ENCODE data around the gene MARCHF6. TPM values are rescaled to one million over a fixed set of nuclear protein-coding genes. Genes with fewer than 3 reads are reported as not detected.

MARCHF6 gene
- total and polyA plus RNA-seq, 2 donors (not counting 1 experiment from before 2014, with no cell fraction given): 69.0 to 201 TPM

DNA sequence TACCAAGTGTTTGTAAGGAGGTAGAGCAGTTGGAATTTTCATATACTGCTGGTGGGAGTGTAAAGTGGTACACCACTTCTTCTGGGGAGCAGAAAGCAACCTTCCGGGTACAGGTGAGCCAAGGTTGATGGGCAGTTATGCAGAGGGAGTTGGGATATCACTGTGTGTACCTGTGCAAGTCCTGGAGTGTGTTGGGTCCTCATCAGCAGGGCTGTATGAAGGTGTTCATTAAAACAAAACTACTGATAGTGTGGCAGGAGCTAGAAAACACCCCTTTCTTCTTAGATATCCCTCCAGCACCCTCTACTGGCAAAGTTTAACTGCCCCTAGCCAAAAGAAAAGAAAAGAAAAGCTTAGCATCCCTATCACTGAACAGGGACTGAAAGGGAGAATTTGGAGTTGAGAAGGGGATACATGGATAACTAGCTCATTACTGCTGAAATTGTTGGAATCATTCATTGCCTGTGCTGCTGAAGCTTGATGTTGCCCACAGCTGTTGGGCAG lies 10.7 kb downstream of the MARCHF6 start:
- Histone ChIP-seq H2AFZ (ENCODE audit: insufficient read depth, low read depth, low read length, poor library complexity, severe bottlenecking) (no peak overlapping the region), H3K4me3 (ENCODE audit: control extremely low read depth in 1 of 5, extremely low read depth in 1 of 5, insufficient read depth in 1 of 5, low read depth in 2 of 5, low read length in 4 of 5) (no peak overlapping the region), H3K27me3 (replicated peaks in 1 of 4; ENCODE audit: control extremely low read depth in 1 of 4, control insufficient read depth in 3 of 4, insufficient read depth in 4 of 4, low read length in 3 of 4) (no peaks in the 10 kb centered on the region), H3K4me1 (ENCODE audit: control insufficient read depth in 2 of 2, insufficient read depth in 2 of 2, low read length in 2 of 2) (peaks cover 42 to 45% of the 10 kb centered on the region in 2 donors), H3K79me2 (ENCODE audit: control insufficient read depth, insufficient read depth, low read length) (peaks cover 100% of the 10 kb centered on the region), H3K9ac (ENCODE audit: low read length) (no peak overlapping the region), H3K4me2 (replicated peaks; ENCODE audit: low read depth, low read length, poor library complexity, severe bottlenecking) (no peak overlapping the region), H3K27ac (ENCODE audit: low read length in 2 of 2) (no peak overlapping the region), H3K36me3 (replicated peaks in 1 of 2; ENCODE audit: control extremely low read depth in 1 of 2, control insufficient read depth in 1 of 2, extremely low read depth in 1 of 2, insufficient read depth in 2 of 2, low read length in 1 of 2) (peaks cover 0 to 3% of the 10 kb centered on the region in 2 experiments), H4K20me1 (ENCODE audit: control insufficient read depth, insufficient read depth, low read length, poor library complexity, severe bottlenecking) (peaks cover 97% of the 10 kb centered on the region), H3K9me3 (ENCODE audit: control extremely low read depth in 1 of 3, control insufficient read depth in 2 of 3, insufficient read depth in 1 of 3, low read length in 2 of 3) (no peaks in the 10 kb centered on the region)
- Mint-ChIP-seq H3K4me3 (no peak overlapping the region), H3K9me3 (ENCODE audit: insufficient read depth) (no peaks in the 10 kb centered on the region), H3K4me1 (peaks cover 79% of the 10 kb centered on the region), H3K27me3 (no peaks in the 10 kb centered on the region), H3K27ac (peak overlapping the region; percentile 53)
- intact Hi-C loops (cut with micrococcal nuclease): loop anchor here (2.0 kb wide), 1 partner anchor 79 kb away; no protein-coding TSS in a partner anchor
- ChIA-PET POLR2A (no interaction called here), CTCF (interaction anchor here (0.6 to 3.9 kb wide), 7 partner anchors 9 to 114 kb away, joined by 3 to 39 read pairs (median 6); partner anchors contain the start of genes CCT5 and MARCHF6)
- ATAC-seq (ENCODE audit: low read depth): no peak
- TF ChIP-seq, protein P1, sequence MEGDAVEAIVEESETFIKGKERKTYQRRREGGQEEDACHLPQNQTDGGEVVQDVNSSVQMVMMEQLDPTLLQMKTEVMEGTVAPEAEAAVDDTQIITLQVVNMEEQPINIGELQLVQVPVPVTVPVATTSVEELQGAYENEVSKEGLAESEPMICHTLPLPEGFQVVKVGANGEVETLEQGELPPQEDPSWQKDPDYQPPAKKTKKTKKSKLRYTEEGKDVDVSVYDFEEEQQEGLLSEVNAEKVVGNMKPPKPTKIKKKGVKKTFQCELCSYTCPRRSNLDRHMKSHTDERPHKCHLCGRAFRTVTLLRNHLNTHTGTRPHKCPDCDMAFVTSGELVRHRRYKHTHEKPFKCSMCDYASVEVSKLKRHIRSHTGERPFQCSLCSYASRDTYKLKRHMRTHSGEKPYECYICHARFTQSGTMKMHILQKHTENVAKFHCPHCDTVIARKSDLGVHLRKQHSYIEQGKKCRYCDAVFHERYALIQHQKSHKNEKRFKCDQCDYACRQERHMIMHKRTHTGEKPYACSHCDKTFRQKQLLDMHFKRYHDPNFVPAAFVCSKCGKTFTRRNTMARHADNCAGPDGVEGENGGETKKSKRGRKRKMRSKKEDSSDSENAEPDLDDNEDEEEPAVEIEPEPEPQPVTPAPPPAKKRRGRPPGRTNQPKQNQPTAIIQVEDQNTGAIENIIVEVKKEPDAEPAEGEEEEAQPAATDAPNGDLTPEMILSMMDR (IDR thresholded peaks at IDR 0.05): peak; percentile 55
- no peak for TF ChIP-seq EZH2 (IDR thresholded peaks at IDR 0.05; ENCODE audit: borderline replicate concordance, insufficient read depth, low read depth, low read length, poor library complexity, severe bottlenecking)
- 100% methylated on average over 1 of the region's 1 CpG for whole genome bisulfite sequencing (ENCODE audit: insufficient coverage)
- peak; percentile 46 for DNase-seq

DNA sequence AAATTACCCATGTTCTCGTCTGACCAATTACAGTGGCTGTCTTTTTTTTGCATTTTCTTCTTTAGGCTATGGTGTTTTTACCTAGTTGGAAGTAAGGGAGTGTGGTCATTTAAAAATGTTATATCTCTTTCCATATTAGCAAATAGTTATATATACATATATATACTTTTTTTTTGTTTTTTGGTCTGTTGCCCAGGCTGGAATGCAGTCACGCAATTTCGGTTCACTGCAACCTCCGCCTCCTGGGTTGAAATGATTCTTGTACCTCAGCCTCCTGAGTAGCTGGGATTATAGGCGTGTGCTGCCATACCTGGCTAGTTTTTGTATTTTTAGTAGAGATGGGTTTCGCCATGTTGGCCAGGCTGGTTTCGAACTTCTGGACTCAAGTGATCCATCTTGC lies 12.3 kb downstream of the MARCHF6 start:
- Histone ChIP-seq H3K4me1 (ENCODE audit: control insufficient read depth in 2 of 2, insufficient read depth in 2 of 2, low read length in 2 of 2) (peaks cover 34 to 41% of the 10 kb centered on the region in 2 donors), H3K4me3 (ENCODE audit: control extremely low read depth in 1 of 5, extremely low read depth in 1 of 5, insufficient read depth in 1 of 5, low read depth in 2 of 5, low read length in 4 of 5) (no peak overlapping the region), H3K4me2 (replicated peaks; ENCODE audit: low read depth, low read length, poor library complexity, severe bottlenecking) (no peak overlapping the region), H3K9ac (ENCODE audit: low read length) (no peak overlapping the region), H3K36me3 (replicated peaks in 1 of 2; ENCODE audit: control extremely low read depth in 1 of 2, control insufficient read depth in 1 of 2, extremely low read depth in 1 of 2, insufficient read depth in 2 of 2, low read length in 1 of 2) (peaks cover 0 to 3% of the 10 kb centered on the region in 2 experiments), H4K20me1 (ENCODE audit: control insufficient read depth, insufficient read depth, low read length, poor library complexity, severe bottlenecking) (peaks cover 96% of the 10 kb centered on the region), H3K79me2 (ENCODE audit: control insufficient read depth, insufficient read depth, low read length) (peaks cover 99% of the 10 kb centered on the region), H3K27ac (ENCODE audit: low read length in 2 of 2) (no peak overlapping the region), H3K27me3 (replicated peaks in 1 of 4; ENCODE audit: control extremely low read depth in 1 of 4, control insufficient read depth in 3 of 4, insufficient read depth in 4 of 4, low read length in 3 of 4) (no peaks in the 10 kb centered on the region), H3K9me3 (ENCODE audit: control extremely low read depth in 1 of 3, control insufficient read depth in 2 of 3, insufficient read depth in 1 of 3, low read length in 2 of 3) (no peaks in the 10 kb centered on the region), H2AFZ (ENCODE audit: insufficient read depth, low read depth, low read length, poor library complexity, severe bottlenecking) (no peak overlapping the region)
- ChIA-PET POLR2A (no interaction called here), CTCF (interaction anchor here (1.3 kb wide), 2 partner anchors 20 to 82 kb away, joined by 3 to 5 read pairs; no protein-coding TSS in a partner anchor)
- ATAC-seq (ENCODE audit: low read depth) (no peak), DNase-seq (no peak)
- H3K27me3 Mint-ChIP-seq: no peaks in the 10 kb centered on the region
- WGBS (ENCODE audit: insufficient coverage): no CpG with 5 or more reads among the region's 7 CpGs
- no peak overlapping the region for H3K4me3 Mint-ChIP-seq
- H3K4me1 Mint-ChIP-seq: peaks cover 80% of the 10 kb centered on the region
- no peak overlapping the region for H3K27ac Mint-ChIP-seq
- no peaks in the 10 kb centered on the region for H3K9me3 Mint-ChIP-seq (ENCODE audit: insufficient read depth)
- TF ChIP-seq, protein P1 (IDR thresholded peaks at IDR 0.05): no peak
- TF ChIP-seq EZH2 (IDR thresholded peaks at IDR 0.05; ENCODE audit: borderline replicate concordance, insufficient read depth, low read depth, low read length, poor library complexity, severe bottlenecking): no peak
- intact Hi-C loops (cut with micrococcal nuclease): loop anchor here (2.0 kb wide), 1 partner anchor 81 kb away; no protein-coding TSS in a partner anchor
